ENCODE results near the gene FGF14. TPM values are rescaled to one million over a fixed set of nuclear protein-coding genes. Genes with fewer than 3 reads are reported as not detected.
A peak's percentile ranks its signal among the peaks of the same experiment; 100 is the strongest.

FGF14 gene
- total RNA-seq, 4 donors from 2014 or later = 0.36 to 1.9 (median 0.45) TPM

DNA sequence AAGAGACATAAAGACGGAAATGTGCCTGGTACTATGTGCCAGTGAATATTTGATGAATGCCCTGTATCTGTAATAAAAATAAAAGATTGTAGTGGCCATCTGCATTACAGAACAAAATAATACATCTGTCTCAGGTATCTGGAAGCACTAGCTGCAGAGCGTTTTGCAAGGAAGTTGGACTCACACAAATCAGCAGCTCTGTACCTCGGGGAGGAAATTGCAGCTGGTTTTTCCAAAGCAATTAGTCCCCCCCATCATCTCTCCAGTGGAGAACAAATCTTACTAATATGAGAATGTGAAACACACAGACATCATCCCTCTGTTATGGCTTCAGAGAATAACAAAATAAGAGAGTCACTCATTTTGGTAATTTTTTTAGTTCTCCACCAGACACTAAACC lies 704.1 kb downstream of the FGF14 start:
- 56 to 60% methylated on average over 3 of the region's 3 CpGs for WGBS, 2 donors
- no peak for DNase-seq (ENCODE audit: low spot score in 2 of 2)
- H3K4me3 ChIP-seq (ENCODE audit: low read depth, poor library complexity, severe bottlenecking) = no peak overlapping the region
- no peak for TF ChIP-seq POLR2A (IDR thresholded peaks at IDR 0.05)
- TF ChIP-seq, protein P1, sequence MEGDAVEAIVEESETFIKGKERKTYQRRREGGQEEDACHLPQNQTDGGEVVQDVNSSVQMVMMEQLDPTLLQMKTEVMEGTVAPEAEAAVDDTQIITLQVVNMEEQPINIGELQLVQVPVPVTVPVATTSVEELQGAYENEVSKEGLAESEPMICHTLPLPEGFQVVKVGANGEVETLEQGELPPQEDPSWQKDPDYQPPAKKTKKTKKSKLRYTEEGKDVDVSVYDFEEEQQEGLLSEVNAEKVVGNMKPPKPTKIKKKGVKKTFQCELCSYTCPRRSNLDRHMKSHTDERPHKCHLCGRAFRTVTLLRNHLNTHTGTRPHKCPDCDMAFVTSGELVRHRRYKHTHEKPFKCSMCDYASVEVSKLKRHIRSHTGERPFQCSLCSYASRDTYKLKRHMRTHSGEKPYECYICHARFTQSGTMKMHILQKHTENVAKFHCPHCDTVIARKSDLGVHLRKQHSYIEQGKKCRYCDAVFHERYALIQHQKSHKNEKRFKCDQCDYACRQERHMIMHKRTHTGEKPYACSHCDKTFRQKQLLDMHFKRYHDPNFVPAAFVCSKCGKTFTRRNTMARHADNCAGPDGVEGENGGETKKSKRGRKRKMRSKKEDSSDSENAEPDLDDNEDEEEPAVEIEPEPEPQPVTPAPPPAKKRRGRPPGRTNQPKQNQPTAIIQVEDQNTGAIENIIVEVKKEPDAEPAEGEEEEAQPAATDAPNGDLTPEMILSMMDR (IDR thresholded peaks at IDR 0.05) = no peak
- intact Hi-C loops (cut with DNase I; ENCODE audit: low total_unique reads) = no loop called here

DNA sequence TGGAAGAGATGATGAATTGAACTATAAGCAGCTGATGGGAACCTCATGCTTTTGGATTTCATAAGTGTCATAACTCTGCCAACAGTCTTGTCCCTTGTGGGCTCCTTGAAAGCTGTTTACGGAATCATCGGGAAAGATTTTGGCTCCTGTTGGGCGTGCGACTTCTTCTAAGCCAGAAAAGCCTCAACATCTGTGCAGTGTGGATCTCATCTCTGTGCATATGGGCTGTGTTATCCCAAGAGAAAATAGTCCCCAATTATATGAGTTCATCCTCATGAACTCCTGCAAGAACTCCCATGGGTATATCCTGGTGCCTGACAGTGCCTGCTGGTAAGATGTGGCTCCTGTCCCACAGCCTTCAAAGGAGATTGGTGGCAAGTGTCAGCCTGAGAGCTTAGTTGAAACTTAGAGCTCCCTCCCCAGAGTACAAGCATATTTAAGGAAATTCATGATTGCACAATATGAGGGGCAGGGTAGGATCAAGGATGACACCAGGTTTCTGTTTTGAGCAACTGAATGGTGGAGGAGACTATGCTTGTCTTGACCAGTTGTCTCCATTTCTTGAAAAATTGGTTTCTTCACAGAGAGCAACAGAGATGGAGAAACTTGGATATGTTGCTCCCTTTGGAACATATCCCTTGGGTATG lies 705.9 kb downstream of the FGF14 start:
- peak in 1 of 2 donors; percentile 59 for DNase-seq (ENCODE audit: low spot score in 2 of 2)
- no peak overlapping the region for H3K4me3 ChIP-seq (ENCODE audit: low read depth, poor library complexity, severe bottlenecking)
- intact Hi-C loops (cut with DNase I; ENCODE audit: low total_unique reads) = no loop called here
- 58 to 73% methylated on average over 4 of the region's 4 CpGs for WGBS, 2 donors
- TF ChIP-seq, protein P1 (IDR thresholded peaks at IDR 0.05) = no peak
- no peak for TF ChIP-seq POLR2A (IDR thresholded peaks at IDR 0.05)

DNA sequence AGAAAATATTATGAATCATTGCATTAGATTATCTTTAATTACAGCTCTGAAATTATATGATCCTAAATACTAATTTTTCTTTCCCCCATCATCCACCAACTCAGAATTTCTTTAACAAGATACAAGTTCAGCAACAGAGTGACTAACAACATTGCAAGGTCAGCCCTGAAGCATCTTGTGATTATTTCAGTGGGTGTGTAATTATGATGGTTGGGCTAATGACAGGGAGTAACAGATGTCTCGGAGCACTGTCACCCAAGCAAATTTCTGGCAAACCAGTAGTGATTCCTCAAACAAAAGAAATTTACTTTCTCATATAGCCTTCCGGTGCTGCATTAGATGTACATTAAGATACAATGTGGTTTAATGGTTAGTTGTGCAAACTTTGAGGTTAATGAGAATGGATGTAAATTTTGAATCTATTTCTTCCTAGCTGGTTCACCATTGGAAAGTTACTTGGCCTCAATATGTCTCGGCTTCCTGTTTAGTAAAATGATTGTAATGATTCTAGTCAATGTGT lies 710.4 kb downstream of the FGF14 start:
- H3K4me3 ChIP-seq (ENCODE audit: low read depth, poor library complexity, severe bottlenecking) = no peak overlapping the region
- WGBS, 2 donors = 65 to 68% methylated on average over 3 of the region's 3 CpGs
- no peak for DNase-seq (ENCODE audit: low spot score in 2 of 2)
- TF ChIP-seq POLR2A (IDR thresholded peaks at IDR 0.05) = no peak
- TF ChIP-seq, protein P1 (IDR thresholded peaks at IDR 0.05) = no peak
- intact Hi-C loops (cut with DNase I; ENCODE audit: low total_unique reads) = no loop called here

DNA sequence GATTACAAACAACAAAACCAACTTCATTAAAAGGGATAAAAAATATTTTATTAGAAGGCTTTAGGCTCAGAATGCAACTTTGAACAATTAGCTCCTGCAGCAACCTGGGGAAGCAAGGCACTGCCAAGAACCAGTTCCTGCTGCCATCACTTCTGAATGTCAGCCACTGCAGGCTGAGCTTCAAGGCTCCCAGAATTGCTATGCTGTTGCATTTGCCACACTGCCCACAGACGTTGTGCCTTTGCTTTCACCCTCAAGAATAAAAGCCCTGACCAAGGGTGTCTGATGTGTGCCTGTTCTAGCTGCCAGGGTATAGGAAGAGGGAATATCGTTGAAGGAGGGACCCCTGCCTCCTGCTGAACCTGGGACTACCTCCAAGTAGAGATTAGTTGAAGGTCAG lies 711.0 kb downstream of the FGF14 start:
- intact Hi-C loops (cut with DNase I; ENCODE audit: low total_unique reads) = no loop called here
- 21 to 65% methylated on average over 2 of the region's 2 CpGs for WGBS, 2 donors
- no peak overlapping the region for H3K4me3 ChIP-seq (ENCODE audit: low read depth, poor library complexity, severe bottlenecking)
- no peak for TF ChIP-seq POLR2A (IDR thresholded peaks at IDR 0.05)
- TF ChIP-seq, protein P1 (IDR thresholded peaks at IDR 0.05) = no peak
- no peak for DNase-seq (ENCODE audit: low spot score in 2 of 2)

GRCh38 chr13:101686003-101686402 lies 715.8 kb downstream of the FGF14 start:
- no peak for DNase-seq (ENCODE audit: low spot score in 2 of 2)
- intact Hi-C loops (cut with DNase I; ENCODE audit: low total_unique reads) = no loop called here
- TF ChIP-seq, protein P1 (IDR thresholded peaks at IDR 0.05) = no peak
- no peak for TF ChIP-seq POLR2A (IDR thresholded peaks at IDR 0.05)
- H3K4me3 ChIP-seq (ENCODE audit: low read depth, poor library complexity, severe bottlenecking) = no peak overlapping the region
- 75 to 76% methylated on average over 2 of the region's 2 CpGs for WGBS, 2 donors

DNA sequence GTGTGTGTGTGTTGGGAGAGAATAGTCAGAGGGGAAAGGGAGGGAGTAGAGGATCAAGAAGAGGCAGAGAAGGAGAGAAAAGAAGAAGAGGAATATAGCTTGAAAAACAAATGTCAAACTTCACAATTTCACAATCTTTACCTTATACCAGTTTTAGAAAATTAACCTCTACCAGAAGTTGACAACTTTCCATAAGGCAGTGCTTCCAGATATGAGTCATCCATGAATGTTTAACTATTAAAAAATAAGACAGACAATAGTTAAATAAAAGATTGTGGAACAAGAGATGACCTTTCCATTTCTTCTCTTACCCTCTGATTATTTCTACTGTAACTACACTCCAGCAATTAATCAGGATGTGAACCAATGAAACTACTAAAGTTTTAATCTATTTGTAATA lies 720.0 kb downstream of the FGF14 start:
- no peak overlapping the region for H3K4me3 ChIP-seq (ENCODE audit: low read depth, poor library complexity, severe bottlenecking)
- intact Hi-C loops (cut with DNase I; ENCODE audit: low total_unique reads) = no loop called here
- no peak for DNase-seq (ENCODE audit: low spot score in 2 of 2)
- TF ChIP-seq POLR2A (IDR thresholded peaks at IDR 0.05) = no peak
- TF ChIP-seq, protein P1 (IDR thresholded peaks at IDR 0.05) = no peak

Measured in lower leg skin (tissue), 4 donors.